ENCODE measurements around the gene TMEM63B. TPM values are rescaled to one million over a fixed set of nuclear protein-coding genes. Genes with fewer than 3 reads are reported as not detected.
A peak's percentile ranks its signal among the peaks of the same experiment; 100 is the strongest.

The TMEM63B gene
- total and polyA plus RNA-seq, 9 of the 15 experiments (the other 6 are each of a cell fraction or from before 2014, with no cell fraction given): 0.14 to 39.4 (median 14.4) TPM

DNA sequence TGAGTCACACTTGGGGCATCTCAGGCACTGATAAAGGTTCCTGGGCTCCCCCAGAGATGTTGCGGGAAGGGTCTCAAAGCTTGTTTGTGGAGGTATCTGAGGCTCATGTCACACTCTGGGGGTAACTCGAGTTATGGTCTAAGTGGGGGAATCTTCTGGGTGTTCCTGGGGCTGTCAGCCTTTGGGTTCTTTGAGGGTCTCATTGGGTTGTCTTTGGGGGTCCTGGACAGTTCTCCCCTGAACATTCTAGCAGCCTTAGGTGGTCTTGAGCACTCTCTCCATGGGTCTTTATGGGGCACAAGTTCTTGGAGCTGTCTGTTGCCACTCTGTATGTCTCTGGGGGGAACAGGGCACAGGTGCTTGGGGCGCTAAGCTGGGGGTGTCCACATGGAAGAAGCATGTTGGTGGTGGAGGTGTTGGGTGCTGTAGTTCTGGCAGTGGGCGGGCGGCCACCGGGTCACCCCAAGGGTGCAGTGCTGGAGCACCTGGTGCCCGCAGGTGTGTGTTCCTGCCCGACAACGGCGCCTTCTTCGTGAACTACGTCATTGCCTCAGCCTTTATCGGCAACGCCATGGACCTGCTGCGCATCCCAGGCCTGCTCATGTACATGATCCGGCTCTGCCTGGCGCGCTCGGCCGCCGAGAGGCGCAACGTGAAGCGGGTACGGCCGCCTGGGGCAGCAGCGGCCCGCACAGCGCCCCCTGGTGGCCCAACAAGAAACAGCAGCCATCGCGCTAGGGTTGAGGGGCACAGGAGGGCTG, 24.2 kb downstream of the TMEM63B start (continued):
- TF ChIP-seq, protein P1, sequence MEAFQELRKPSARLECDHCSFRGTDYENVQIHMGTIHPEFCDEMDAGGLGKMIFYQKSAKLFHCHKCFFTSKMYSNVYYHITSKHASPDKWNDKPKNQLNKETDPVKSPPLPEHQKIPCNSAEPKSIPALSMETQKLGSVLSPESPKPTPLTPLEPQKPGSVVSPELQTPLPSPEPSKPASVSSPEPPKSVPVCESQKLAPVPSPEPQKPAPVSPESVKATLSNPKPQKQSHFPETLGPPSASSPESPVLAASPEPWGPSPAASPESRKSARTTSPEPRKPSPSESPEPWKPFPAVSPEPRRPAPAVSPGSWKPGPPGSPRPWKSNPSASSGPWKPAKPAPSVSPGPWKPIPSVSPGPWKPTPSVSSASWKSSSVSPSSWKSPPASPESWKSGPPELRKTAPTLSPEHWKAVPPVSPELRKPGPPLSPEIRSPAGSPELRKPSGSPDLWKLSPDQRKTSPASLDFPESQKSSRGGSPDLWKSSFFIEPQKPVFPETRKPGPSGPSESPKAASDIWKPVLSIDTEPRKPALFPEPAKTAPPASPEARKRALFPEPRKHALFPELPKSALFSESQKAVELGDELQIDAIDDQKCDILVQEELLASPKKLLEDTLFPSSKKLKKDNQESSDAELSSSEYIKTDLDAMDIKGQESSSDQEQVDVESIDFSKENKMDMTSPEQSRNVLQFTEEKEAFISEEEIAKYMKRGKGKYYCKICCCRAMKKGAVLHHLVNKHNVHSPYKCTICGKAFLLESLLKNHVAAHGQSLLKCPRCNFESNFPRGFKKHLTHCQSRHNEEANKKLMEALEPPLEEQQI (IDR thresholded peaks at IDR 0.05): no peak
- TF ChIP-seq, protein P2, sequence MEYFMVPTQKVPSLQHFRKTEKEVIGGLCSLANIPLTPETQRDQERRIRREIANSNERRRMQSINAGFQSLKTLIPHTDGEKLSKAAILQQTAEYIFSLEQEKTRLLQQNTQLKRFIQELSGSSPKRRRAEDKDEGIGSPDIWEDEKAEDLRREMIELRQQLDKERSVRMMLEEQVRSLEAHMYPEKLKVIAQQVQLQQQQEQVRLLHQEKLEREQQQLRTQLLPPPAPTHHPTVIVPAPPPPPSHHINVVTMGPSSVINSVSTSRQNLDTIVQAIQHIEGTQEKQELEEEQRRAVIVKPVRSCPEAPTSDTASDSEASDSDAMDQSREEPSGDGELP (CRISPR knock-in tag; IDR thresholded peaks at IDR 0.05; ENCODE audit: borderline replicate concordance): peak; percentile 89
- TF ChIP-seq FOXK1 (CRISPR knock-in tag; IDR thresholded peaks at IDR 0.05; ENCODE audit: borderline replicate concordance) (no peak; the same call in 1 of the 2 replicates), FOXJ2 (tag; IDR thresholded peaks at IDR 0.05) (no peak), ZC3H11A (IDR thresholded peaks at IDR 0.05; ENCODE audit: low read depth, low read length) (peak; percentile 81; the same call in 1 of the 2 replicates), BCOR (IDR thresholded peaks at IDR 0.05) (no peak), HDAC2 (IDR thresholded peaks at IDR 0.05) (no peak), TAF9B (IDR thresholded peaks at IDR 0.05; ENCODE audit: partially characterized antibody) (no peak), TAF7 (tag; IDR thresholded peaks at IDR 0.05) (no peak), CCAR2 (IDR thresholded peaks at IDR 0.05; ENCODE audit: low read depth, low read length) (no peak), ZNF830 (CRISPR knock-in tag; IDR thresholded peaks at IDR 0.05) (no peak; the same call in 1 of the 2 replicates), THRAP3 (IDR thresholded peaks at IDR 0.05; ENCODE audit: borderline replicate concordance) (no peak), HDGF (IDR thresholded peaks at IDR 0.05) (no peak)
- TF ChIP-seq, protein P3, sequence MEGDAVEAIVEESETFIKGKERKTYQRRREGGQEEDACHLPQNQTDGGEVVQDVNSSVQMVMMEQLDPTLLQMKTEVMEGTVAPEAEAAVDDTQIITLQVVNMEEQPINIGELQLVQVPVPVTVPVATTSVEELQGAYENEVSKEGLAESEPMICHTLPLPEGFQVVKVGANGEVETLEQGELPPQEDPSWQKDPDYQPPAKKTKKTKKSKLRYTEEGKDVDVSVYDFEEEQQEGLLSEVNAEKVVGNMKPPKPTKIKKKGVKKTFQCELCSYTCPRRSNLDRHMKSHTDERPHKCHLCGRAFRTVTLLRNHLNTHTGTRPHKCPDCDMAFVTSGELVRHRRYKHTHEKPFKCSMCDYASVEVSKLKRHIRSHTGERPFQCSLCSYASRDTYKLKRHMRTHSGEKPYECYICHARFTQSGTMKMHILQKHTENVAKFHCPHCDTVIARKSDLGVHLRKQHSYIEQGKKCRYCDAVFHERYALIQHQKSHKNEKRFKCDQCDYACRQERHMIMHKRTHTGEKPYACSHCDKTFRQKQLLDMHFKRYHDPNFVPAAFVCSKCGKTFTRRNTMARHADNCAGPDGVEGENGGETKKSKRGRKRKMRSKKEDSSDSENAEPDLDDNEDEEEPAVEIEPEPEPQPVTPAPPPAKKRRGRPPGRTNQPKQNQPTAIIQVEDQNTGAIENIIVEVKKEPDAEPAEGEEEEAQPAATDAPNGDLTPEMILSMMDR (IDR thresholded peaks at IDR 0.05 in 2 of 3, conservative IDR thresholded peaks at IDR 0.05 in 1 of 3; ENCODE audit: insufficient read depth in 2 of 3, low read depth in 1 of 3, low read length in 3 of 3): peak; percentile 100
- TF ChIP-seq, protein P4, sequence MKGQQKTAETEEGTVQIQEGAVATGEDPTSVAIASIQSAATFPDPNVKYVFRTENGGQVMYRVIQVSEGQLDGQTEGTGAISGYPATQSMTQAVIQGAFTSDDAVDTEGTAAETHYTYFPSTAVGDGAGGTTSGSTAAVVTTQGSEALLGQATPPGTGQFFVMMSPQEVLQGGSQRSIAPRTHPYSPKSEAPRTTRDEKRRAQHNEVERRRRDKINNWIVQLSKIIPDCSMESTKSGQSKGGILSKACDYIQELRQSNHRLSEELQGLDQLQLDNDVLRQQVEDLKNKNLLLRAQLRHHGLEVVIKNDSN (CRISPR knock-in tag; IDR thresholded peaks at IDR 0.05): no peak; the same call in 1 of the 2 replicates
- TF ChIP-seq, protein P5, sequence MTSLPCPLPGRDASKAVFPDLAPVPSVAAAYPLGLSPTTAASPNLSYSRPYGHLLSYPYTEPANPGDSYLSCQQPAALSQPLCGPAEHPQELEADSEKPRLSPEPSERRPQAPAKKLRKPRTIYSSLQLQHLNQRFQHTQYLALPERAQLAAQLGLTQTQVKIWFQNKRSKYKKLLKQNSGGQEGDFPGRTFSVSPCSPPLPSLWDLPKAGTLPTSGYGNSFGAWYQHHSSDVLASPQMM (CRISPR knock-in tag; IDR thresholded peaks at IDR 0.05): no peak
- TF ChIP-seq, protein P6, sequence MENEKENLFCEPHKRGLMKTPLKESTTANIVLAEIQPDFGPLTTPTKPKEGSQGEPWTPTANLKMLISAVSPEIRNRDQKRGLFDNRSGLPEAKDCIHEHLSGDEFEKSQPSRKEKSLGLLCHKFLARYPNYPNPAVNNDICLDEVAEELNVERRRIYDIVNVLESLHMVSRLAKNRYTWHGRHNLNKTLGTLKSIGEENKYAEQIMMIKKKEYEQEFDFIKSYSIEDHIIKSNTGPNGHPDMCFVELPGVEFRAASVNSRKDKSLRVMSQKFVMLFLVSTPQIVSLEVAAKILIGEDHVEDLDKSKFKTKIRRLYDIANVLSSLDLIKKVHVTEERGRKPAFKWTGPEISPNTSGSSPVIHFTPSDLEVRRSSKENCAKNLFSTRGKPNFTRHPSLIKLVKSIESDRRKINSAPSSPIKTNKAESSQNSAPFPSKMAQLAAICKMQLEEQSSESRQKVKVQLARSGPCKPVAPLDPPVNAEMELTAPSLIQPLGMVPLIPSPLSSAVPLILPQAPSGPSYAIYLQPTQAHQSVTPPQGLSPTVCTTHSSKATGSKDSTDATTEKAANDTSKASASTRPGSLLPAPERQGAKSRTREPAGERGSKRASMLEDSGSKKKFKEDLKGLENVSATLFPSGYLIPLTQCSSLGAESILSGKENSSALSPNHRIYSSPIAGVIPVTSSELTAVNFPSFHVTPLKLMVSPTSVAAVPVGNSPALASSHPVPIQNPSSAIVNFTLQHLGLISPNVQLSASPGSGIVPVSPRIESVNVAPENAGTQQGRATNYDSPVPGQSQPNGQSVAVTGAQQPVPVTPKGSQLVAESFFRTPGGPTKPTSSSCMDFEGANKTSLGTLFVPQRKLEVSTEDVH (IDR thresholded peaks at IDR 0.05; ENCODE audit: low read depth, partially characterized antibody): peak; percentile 41
